ENCODE results near the gene GRID1. TPM values are rescaled to one million over a fixed set of nuclear protein-coding genes. Genes with fewer than 3 reads are reported as not detected.

Gene GRID1
- total RNA-seq, 1 donor from 2014 or later = under 0.01 TPM

GRCh38 chr10:86124734-86125133 is 241.9 kb downstream of the GRID1 start:
- no peak for DNase-seq (ENCODE audit: low read depth)
- H3K4me3 ChIP-seq (ENCODE audit: low read depth, low read length) = no peak overlapping the region
- TF ChIP-seq CTCF (IDR thresholded peaks at IDR 0.05; ENCODE audit: insufficient read depth, low read length, severe bottlenecking) = no peak
- H3K27me3 ChIP-seq (ENCODE audit: control insufficient read depth, insufficient read depth, low read length) = no peaks in the 10 kb centered on the region
- no peak for FAIRE-seq
- H3K36me3 ChIP-seq (ENCODE audit: control insufficient read depth, insufficient read depth, low read length) = no peaks in the 10 kb centered on the region

GRCh38 chr10:86123715-86124114 is 242.9 kb downstream of the GRID1 start:
- no peak for TF ChIP-seq CTCF (IDR thresholded peaks at IDR 0.05; ENCODE audit: insufficient read depth, low read length, severe bottlenecking)
- DNase-seq (ENCODE audit: low read depth) = no peak
- H3K27me3 ChIP-seq (ENCODE audit: control insufficient read depth, insufficient read depth, low read length) = no peaks in the 10 kb centered on the region
- no peak for FAIRE-seq
- no peaks in the 10 kb centered on the region for H3K36me3 ChIP-seq (ENCODE audit: control insufficient read depth, insufficient read depth, low read length)
- no peak overlapping the region for H3K4me3 ChIP-seq (ENCODE audit: low read depth, low read length)

- no peak overlapping the region for H3K4me3 ChIP-seq (ENCODE audit: low read depth, low read length)
- H3K27me3 ChIP-seq (ENCODE audit: control insufficient read depth, insufficient read depth, low read length) = no peaks in the 10 kb centered on the region
- no peaks in the 10 kb centered on the region for H3K36me3 ChIP-seq (ENCODE audit: control insufficient read depth, insufficient read depth, low read length)
- FAIRE-seq = peak; percentile 58
- TF ChIP-seq CTCF (IDR thresholded peaks at IDR 0.05; ENCODE audit: insufficient read depth, low read length, severe bottlenecking) = no peak
- no peak for DNase-seq (ENCODE audit: low read depth)
Observed at GRCh38 chr10:86123304-86123703, 243.3 kb downstream of the GRID1 start.

GRCh38 chr10:86122646-86123045 is 243.9 kb downstream of the GRID1 start:
- no peaks in the 10 kb centered on the region for H3K27me3 ChIP-seq (ENCODE audit: control insufficient read depth, insufficient read depth, low read length)
- DNase-seq (ENCODE audit: low read depth) (no peak), FAIRE-seq (no peak)
- H3K36me3 ChIP-seq (ENCODE audit: control insufficient read depth, insufficient read depth, low read length) = no peaks in the 10 kb centered on the region
- H3K4me3 ChIP-seq (ENCODE audit: low read depth, low read length) = no peak overlapping the region
- TF ChIP-seq CTCF (IDR thresholded peaks at IDR 0.05; ENCODE audit: insufficient read depth, low read length, severe bottlenecking) = no peak

- no peak overlapping the region for H3K4me3 ChIP-seq (ENCODE audit: low read depth, low read length)
- no peaks in the 10 kb centered on the region for H3K36me3 ChIP-seq (ENCODE audit: control insufficient read depth, insufficient read depth, low read length)
- no peaks in the 10 kb centered on the region for H3K27me3 ChIP-seq (ENCODE audit: control insufficient read depth, insufficient read depth, low read length)
- TF ChIP-seq CTCF (IDR thresholded peaks at IDR 0.05; ENCODE audit: insufficient read depth, low read length, severe bottlenecking) = no peak
- FAIRE-seq (peak; percentile 95), DNase-seq (ENCODE audit: low read depth) (no peak)
Observed at GRCh38 chr10:86121200-86121599, 245.4 kb downstream of the GRID1 start.

- H3K4me3 ChIP-seq (ENCODE audit: low read depth, low read length) = no peak overlapping the region
- DNase-seq (ENCODE audit: low read depth) (no peak), FAIRE-seq (no peak)
- no peak for TF ChIP-seq CTCF (IDR thresholded peaks at IDR 0.05; ENCODE audit: insufficient read depth, low read length, severe bottlenecking)
- H3K36me3 ChIP-seq (ENCODE audit: control insufficient read depth, insufficient read depth, low read length) = no peaks in the 10 kb centered on the region
- H3K27me3 ChIP-seq (ENCODE audit: control insufficient read depth, insufficient read depth, low read length) = no peaks in the 10 kb centered on the region
Observed at GRCh38 chr10:86117051-86117450, 249.5 kb downstream of the GRID1 start.

Data from bronchial epithelial cell (primary cell).